ENCODE measurements around the gene ANXA8L1. TPM values are rescaled to one million over a fixed set of nuclear protein-coding genes. Genes with fewer than 3 reads are reported as not detected.
"Not testable (repeated sequence)": the region's sequence is repeated elsewhere in the genome, so short reads cannot be mapped to it uniquely, and the experiment has no call there.

Gene ANXA8L1
- total RNA-seq, 1 donor from 2014 or later: 179 TPM

- TF ChIP-seq POLR2A (IDR thresholded peaks at IDR 0.05) (no peak), POLR2AphosphoS5 (IDR thresholded peaks at IDR 0.05; ENCODE audit: insufficient read depth in 1 of 2, low read depth in 1 of 2) (no peak)
- TF ChIP-seq, protein P1, sequence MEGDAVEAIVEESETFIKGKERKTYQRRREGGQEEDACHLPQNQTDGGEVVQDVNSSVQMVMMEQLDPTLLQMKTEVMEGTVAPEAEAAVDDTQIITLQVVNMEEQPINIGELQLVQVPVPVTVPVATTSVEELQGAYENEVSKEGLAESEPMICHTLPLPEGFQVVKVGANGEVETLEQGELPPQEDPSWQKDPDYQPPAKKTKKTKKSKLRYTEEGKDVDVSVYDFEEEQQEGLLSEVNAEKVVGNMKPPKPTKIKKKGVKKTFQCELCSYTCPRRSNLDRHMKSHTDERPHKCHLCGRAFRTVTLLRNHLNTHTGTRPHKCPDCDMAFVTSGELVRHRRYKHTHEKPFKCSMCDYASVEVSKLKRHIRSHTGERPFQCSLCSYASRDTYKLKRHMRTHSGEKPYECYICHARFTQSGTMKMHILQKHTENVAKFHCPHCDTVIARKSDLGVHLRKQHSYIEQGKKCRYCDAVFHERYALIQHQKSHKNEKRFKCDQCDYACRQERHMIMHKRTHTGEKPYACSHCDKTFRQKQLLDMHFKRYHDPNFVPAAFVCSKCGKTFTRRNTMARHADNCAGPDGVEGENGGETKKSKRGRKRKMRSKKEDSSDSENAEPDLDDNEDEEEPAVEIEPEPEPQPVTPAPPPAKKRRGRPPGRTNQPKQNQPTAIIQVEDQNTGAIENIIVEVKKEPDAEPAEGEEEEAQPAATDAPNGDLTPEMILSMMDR (IDR thresholded peaks at IDR 0.05): no peak
- Histone ChIP-seq H3K9me3 (no peaks in the 10 kb centered on the region), H3K27ac (no peak overlapping the region), H3K4me1 (no peaks in the 10 kb centered on the region), H3K27me3 (no peaks in the 10 kb centered on the region), H3K4me3 (no peak overlapping the region), H3K36me3 (no peaks in the 10 kb centered on the region)
- peak in 1 of 2 donors; percentile 64 for DNase-seq (ENCODE audit: extremely low spot score in 2 of 2)
- intact Hi-C loops (cut with DNase I): no loop called here
Observed at GRCh38 chr10:46329690-46330016, 45.9 kb upstream of the ANXA8L1 start.

GRCh38 chr10:46330894-46331293 lies 44.7 kb upstream of the ANXA8L1 start:
- intact Hi-C loops (cut with DNase I): no loop called here
- TF ChIP-seq, protein P1 (IDR thresholded peaks at IDR 0.05): no peak
- no peak for TF ChIP-seq POLR2A (IDR thresholded peaks at IDR 0.05)
- no peak for TF ChIP-seq POLR2AphosphoS5 (IDR thresholded peaks at IDR 0.05; ENCODE audit: insufficient read depth in 1 of 2, low read depth in 1 of 2)
- Histone ChIP-seq H3K4me1 (no peaks in the 10 kb centered on the region), H3K9me3 (no peaks in the 10 kb centered on the region), H3K27me3 (no peaks in the 10 kb centered on the region), H3K27ac (no peak overlapping the region), H3K36me3 (no peaks in the 10 kb centered on the region), H3K4me3 (no peak overlapping the region)
- no peak for DNase-seq (ENCODE audit: extremely low spot score in 2 of 2)

- H3K27me3 ChIP-seq; DNase-seq (ENCODE audit: extremely low spot score in 2 of 2); H3K9me3 ChIP-seq; H3K4me1 ChIP-seq; H3K27ac ChIP-seq; H3K4me3 ChIP-seq; H3K36me3 ChIP-seq; intact Hi-C loops (cut with DNase I): not testable (repeated sequence)
Observed at GRCh38 chr10:46365484-46365883, 10.1 kb upstream of the ANXA8L1 start.

DNA sequence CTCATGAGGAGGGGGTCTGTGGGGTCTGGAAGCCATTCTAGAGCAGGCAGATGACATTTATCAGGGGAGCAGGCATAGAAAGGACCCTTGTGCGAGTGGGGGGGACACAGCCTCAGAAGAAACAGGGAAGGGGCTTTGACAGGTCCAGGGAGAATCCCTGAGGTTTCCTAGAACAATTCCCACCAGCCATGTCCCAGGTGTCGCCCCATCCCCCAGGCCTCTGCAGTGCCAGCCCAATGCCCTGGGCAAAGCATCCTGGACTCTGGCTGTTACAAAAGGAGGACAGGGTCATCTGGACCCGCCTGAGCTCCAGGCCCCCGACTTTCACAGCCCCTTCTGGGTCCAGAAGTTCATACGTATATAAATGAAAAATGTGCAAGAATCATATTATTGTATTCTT lies 8.4 kb upstream of the ANXA8L1 start:
- H3K4me1 ChIP-seq; H3K36me3 ChIP-seq; H3K4me3 ChIP-seq; intact Hi-C loops (cut with DNase I); H3K9me3 ChIP-seq; H3K27ac ChIP-seq; H3K27me3 ChIP-seq: not testable (repeated sequence)
- peak in 1 of 2 donors; percentile 43 for DNase-seq (ENCODE audit: extremely low spot score in 2 of 2)

GRCh38 chr10:46367666-46368240 lies 7.8 kb upstream of the ANXA8L1 start:
- H3K9me3 ChIP-seq; H3K36me3 ChIP-seq; H3K27me3 ChIP-seq; H3K4me3 ChIP-seq; H3K27ac ChIP-seq; intact Hi-C loops (cut with DNase I); H3K4me1 ChIP-seq: not testable (repeated sequence)
- DNase-seq (ENCODE audit: extremely low spot score in 2 of 2): peak; percentile 49 to 55

DNA sequence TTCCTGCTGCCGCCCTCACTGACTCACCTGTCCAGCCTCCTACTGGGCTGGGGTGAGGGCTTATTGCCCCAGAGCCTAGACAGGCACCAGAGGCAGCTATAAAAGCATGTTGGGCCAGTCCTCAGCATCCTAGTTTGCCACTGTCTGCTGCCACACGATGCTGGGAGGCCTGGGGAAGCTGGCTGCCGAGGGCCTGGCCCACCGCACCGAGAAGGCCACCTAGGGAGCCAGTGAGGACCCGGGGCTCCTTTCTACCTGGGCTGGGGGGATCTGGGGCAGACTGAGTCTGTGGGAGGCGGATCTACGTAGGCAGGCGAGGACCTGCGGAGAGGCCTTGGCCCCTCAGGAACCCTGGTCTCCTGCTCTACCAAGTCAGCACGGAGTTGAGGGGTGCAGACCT lies 6.6 kb upstream of the ANXA8L1 start:
- H3K4me1 ChIP-seq; H3K4me3 ChIP-seq; H3K36me3 ChIP-seq; intact Hi-C loops (cut with DNase I); H3K27me3 ChIP-seq; H3K9me3 ChIP-seq; H3K27ac ChIP-seq: not testable (repeated sequence)
- DNase-seq (ENCODE audit: extremely low spot score in 2 of 2): peak; percentile 42 to 61

- H3K4me3 ChIP-seq; H3K27me3 ChIP-seq; H3K36me3 ChIP-seq; H3K9me3 ChIP-seq; DNase-seq (ENCODE audit: extremely low spot score in 2 of 2); intact Hi-C loops (cut with DNase I); H3K4me1 ChIP-seq; H3K27ac ChIP-seq: not testable (repeated sequence)
Observed at GRCh38 chr10:46374410-46374809, 1.2 kb upstream of the ANXA8L1 start.

- H3K36me3 ChIP-seq; intact Hi-C loops (cut with DNase I); H3K27me3 ChIP-seq; H3K4me3 ChIP-seq; H3K4me1 ChIP-seq; H3K9me3 ChIP-seq; H3K27ac ChIP-seq; DNase-seq (ENCODE audit: extremely low spot score in 2 of 2): not testable (repeated sequence)
Observed at GRCh38 chr10:46377022-46377421, 1.4 kb downstream of the ANXA8L1 start.

DNA sequence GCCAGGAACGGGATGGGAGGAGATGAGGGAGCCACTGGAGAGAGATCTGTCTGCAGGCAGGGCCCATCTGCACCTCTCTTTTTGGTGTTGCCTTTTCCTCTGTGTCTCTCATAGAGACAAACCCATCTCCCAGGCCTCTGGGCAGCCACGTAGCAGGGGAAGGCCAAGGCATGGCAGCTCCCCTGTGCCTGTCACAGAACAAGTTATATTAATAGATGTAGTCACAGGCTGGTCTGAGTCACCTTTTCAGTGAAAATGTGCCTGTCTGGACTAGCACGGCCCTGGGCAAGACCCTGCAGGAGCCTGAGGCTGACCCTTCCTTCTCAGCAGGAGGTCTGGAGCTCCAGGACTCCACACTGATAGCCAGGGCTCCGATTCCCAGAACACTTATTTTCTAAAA lies 2.1 kb downstream of the ANXA8L1 start:
- H3K36me3 ChIP-seq; H3K4me3 ChIP-seq; H3K27me3 ChIP-seq; intact Hi-C loops (cut with DNase I); H3K27ac ChIP-seq; DNase-seq (ENCODE audit: extremely low spot score in 2 of 2); H3K4me1 ChIP-seq; H3K9me3 ChIP-seq: not testable (repeated sequence)

DNA sequence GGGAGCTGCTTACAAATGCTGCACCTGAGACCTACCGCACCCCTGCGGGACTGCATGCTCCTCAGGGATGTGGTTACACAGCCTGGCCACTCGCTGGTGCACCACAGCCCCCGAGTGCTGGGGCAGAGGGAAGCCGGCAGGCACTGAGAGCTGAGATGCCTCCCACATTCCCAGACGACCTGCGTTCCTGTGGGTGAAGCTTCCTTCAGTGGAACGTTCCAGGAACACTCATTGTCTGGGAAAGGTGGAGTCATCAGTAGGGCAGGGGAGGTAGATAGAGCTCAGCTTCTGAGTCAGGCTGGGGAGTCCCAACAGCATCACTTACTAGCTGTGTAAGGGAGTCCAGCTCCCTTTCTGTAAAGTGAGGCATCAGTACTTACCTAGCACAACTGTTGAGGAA lies 2.5 kb downstream of the ANXA8L1 start:
- H3K4me3 ChIP-seq; intact Hi-C loops (cut with DNase I); DNase-seq (ENCODE audit: extremely low spot score in 2 of 2); H3K4me1 ChIP-seq; H3K9me3 ChIP-seq; H3K36me3 ChIP-seq; H3K27ac ChIP-seq; H3K27me3 ChIP-seq: not testable (repeated sequence)

- H3K27ac ChIP-seq; H3K27me3 ChIP-seq; intact Hi-C loops (cut with DNase I); H3K4me3 ChIP-seq; DNase-seq (ENCODE audit: extremely low spot score in 2 of 2); H3K36me3 ChIP-seq; H3K4me1 ChIP-seq; H3K9me3 ChIP-seq: not testable (repeated sequence)
Observed at GRCh38 chr10:46379233-46379848, 3.8 kb downstream of the ANXA8L1 start.

GRCh38 chr10:46385858-46386257 lies 10.3 kb downstream of the ANXA8L1 start:
- H3K4me3 ChIP-seq; H3K36me3 ChIP-seq; intact Hi-C loops (cut with DNase I): not testable (repeated sequence)

More at GRCh38 chr10:46385858-46386257, 10.3 kb downstream of the ANXA8L1 start:
- DNase-seq (ENCODE audit: extremely low spot score in 2 of 2); H3K4me1 ChIP-seq; H3K27ac ChIP-seq; H3K27me3 ChIP-seq; H3K9me3 ChIP-seq: not testable (repeated sequence)
